Keratinocyte (primary cell): ENCODE data around the gene FAM110D.

ENCODE experiments used
- CTCF ChIP-seq, 3 experiments: IDR thresholded peaks in 1 of 3; conservative IDR thresholded peaks in 1 of 3; optimal IDR thresholded peaks in 1 of 3; 2 replicates in 2 of 3; 3 replicates in 1 of 3; pipeline versions ENCODE3 to v1.5.1; 2011; ENCODE audit warnings: low read length in 3 of 3, mild to moderate bottlenecking in 3 of 3, moderate library complexity in 2 of 3, control low read depth in 1 of 3, inconsistent platforms in 1 of 3; ENCODE audit not compliant: insufficient read depth in 2 of 3; ENCODE audit errors: extremely low read depth in 1 of 3
- EZH2 ChIP-seq: IDR thresholded peaks from one replicate; pipeline ENCODE4 v1.6.1; 2012; ENCODE audit warnings: inconsistent platforms, mild to moderate bottlenecking, low read length, moderate library complexity

GRCh38 chr1:26164861-26165842 lies 6.3 kb downstream of the FAM110D start:
- TF ChIP-seq CTCF (optimal IDR thresholded peaks at IDR 0.05 in 1 of 3, IDR thresholded peaks at IDR 0.05 in 1 of 3, conservative IDR thresholded peaks at IDR 0.05 in 1 of 3; ENCODE audit: extremely low read depth in 1 of 3, insufficient read depth in 2 of 3, low read length in 3 of 3) (no peak), EZH2 (no peak)
